AG04449 (cell line): ENCODE measurements around the gene USF2.

Source experiments
- CTCF ChIA-PET: fragments of 350-600 bp; formaldehyde crosslinking; extraction: SDS; loops from one replicate; lab custom pipeline; 2021; ENCODE audit warnings: antibody characterized with exemption; lab: Yijun Ruan, JAX
- POLR2A ChIA-PET: fragments of 400-600, 350-600 bp; formaldehyde crosslinking; extraction: SDS; loops from one replicate; lab custom pipeline; 2020; ENCODE audit warnings: antibody characterized with exemption, inconsistent platforms; lab: Yijun Ruan, JAX
- DNase-seq: peaks from one replicate; pipeline ENCODE4 v3.0.0-alpha.2; 2010; ENCODE audit warnings: low read depth, low spot score
- H3K4me3 ChIP-seq: 2 replicates; pipeline ENCODE4 v1.5.1; 2011; ENCODE audit warnings: low read depth, mild to moderate bottlenecking, control low read depth, low read length
- TF ChIP-seq, protein P1 (sequence below): IDR thresholded peaks from one replicate; pipeline ENCODE4 v1.5.1; 2011; ENCODE audit warnings: mild to moderate bottlenecking, moderate library complexity, low read length, control low read depth, inconsistent platforms; ENCODE audit not compliant: insufficient read depth; ENCODE audit errors: missing control alignments

The USF2 gene

DNA sequence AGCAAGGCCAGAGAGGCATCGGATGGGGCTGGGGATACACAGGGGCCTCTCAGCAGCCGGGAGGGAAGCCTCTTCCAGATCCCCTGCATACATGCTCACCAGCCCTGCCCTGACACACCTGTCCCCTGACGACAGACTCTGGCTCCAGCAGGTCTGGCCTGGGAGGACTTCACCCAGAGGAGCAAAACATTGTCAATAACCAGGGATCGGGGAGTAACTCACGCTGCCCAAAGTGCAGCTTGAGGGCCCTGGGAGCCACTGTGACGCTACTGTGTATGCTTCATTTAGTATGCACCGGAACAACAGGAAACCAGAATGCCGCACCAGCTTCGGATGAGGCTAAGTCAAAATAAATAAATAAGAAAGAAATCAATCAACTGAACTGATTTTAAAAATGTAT is 47.8 kb downstream of the USF2 start:
- TF ChIP-seq, protein P1, sequence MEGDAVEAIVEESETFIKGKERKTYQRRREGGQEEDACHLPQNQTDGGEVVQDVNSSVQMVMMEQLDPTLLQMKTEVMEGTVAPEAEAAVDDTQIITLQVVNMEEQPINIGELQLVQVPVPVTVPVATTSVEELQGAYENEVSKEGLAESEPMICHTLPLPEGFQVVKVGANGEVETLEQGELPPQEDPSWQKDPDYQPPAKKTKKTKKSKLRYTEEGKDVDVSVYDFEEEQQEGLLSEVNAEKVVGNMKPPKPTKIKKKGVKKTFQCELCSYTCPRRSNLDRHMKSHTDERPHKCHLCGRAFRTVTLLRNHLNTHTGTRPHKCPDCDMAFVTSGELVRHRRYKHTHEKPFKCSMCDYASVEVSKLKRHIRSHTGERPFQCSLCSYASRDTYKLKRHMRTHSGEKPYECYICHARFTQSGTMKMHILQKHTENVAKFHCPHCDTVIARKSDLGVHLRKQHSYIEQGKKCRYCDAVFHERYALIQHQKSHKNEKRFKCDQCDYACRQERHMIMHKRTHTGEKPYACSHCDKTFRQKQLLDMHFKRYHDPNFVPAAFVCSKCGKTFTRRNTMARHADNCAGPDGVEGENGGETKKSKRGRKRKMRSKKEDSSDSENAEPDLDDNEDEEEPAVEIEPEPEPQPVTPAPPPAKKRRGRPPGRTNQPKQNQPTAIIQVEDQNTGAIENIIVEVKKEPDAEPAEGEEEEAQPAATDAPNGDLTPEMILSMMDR, result no peak
- POLR2A ChIA-PET, result no interaction called here
- CTCF ChIA-PET, result no interaction called here
- H3K4me3 ChIP-seq, result no peak overlapping the region
- DNase-seq, result no peak

DNA sequence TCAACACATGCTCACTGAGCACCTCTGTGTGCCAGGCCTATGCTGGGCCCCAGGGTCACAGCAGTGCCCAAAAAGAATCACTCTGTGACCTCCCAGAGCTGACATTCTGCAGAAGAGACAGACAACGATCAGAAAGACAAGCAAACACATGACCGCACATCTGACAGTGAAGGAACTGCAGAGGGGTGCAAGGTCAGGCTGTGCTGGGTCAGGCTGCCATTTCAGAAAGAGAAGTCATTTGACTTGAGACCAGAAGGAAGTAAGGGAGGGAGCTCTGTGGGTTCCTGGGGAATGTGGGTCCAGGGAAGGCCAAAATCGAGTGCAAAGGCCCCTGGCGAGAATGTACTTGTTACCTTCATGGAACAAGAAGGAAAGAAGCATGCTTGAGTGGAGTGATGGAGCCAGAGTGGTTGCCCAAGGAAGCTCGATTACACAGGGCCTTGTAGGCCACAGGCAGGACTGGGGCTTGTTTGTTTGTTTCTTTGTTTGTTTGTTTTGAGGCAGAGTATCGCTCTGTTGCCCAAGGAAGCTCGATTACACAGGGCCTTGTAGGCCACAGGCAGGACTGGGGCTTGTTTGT is 48.8 kb downstream of the USF2 start:
- DNase-seq, result no peak
- TF ChIP-seq, protein P1, result no peak
- CTCF ChIA-PET, result no interaction called here
- no peak overlapping the region for H3K4me3 ChIP-seq
- POLR2A ChIA-PET, result no interaction called here

DNA sequence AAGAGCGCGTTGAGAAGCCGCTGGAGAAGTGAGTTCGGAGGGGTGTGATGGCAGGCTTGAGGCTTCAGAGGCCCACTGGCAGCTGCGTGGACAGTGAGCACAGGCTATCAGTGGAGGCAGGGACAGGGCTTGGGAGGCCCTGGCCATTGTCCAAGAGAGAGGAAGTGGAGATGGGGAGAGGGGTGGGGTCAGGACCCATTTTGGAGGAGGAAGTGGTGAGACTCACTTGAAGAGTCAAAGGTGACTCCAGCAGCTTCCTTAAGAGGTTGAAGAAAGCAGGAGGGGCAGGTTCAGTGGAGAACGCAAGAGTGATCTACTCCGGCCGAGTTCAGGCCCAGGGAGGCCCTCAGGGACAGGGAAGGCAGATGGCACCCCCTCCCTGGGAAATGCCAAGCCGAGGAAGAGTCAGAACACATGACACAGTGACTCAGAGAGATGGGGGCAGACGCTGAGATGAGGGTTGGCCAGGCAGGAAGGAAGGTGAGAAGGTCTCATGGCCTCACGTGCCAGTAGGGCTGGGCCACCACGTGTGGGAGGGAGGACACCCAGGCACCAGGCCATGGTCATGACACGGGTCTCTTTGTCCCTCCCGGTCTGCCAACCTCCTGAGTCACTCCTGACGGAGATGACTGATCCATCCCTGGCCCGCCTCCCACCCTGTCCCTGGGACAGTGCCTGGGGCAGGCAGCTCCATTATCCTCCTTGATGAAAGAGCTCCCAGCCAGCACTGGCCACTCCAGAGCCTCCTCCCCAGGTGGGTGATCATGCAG is 50.1 kb downstream of the USF2 start:
- no peak overlapping the region for H3K4me3 ChIP-seq
- DNase-seq, result no peak
- TF ChIP-seq, protein P1, result no peak
- ChIA-PET CTCF (no interaction called here), POLR2A (no interaction called here)

DNA sequence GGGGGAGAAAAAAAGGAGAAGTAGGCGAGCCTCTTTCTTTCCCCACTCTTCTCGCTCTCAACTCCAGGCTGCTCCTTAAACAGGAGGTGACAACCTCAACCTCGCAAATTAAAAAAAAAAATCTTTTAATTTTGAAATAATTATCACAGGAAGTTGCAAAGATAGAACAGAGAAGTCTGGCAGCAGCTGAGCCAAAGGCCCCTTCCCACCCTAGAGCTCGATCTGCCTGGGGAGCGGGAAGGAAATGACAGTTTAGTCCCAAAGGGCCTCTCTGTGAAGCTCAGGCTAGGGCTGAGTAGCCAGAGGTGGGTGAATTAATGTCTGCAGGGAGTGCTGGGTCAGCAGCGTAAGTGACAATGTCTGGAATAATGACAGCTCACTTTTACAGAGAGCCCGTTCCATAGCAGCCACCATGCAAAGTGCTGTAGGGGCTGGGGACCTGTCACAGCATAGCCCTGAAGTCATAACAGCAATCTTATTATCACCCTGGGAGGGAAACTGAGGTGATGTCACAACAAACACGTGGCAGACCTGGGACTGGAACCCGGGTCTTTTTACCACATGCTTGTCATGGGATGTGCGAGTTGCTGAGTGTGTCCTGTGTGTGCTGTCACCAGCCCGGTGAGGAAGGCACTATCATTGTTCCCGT is 51.4 kb downstream of the USF2 start:
- no peak overlapping the region for H3K4me3 ChIP-seq
- no peak for DNase-seq

DNA sequence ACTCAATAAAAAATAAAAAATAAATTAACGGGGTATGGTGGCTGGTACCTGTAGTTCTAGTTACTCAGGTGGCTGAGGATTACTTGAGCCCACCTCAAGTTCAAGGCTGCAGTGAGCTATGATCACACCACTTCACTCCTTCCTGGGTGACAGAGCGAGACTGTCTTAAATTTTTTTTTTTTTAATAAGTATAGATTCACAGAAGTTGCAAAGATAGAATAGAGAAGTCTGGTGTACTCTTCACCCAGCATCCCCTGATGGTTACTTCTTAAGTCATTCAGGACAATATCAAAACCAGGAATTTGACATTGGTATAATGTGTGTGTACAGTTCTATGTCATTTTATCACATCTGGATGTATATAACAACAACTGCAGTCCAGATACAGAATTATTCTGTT is 52.5 kb downstream of the USF2 start:
- H3K4me3 ChIP-seq, result no peak overlapping the region
- TF ChIP-seq, protein P1, result no peak
- no peak for DNase-seq
- ChIA-PET POLR2A (no interaction called here), CTCF (no interaction called here)

More for the DNA sequence above, 51.4 kb downstream of the USF2 start:
- CTCF ChIA-PET, result no interaction called here
- TF ChIP-seq, protein P1, result no peak
- POLR2A ChIA-PET, result no interaction called here

GRCh38 chr19:35322014-35322413 is 53.3 kb downstream of the USF2 start:
- no peak for DNase-seq
- CTCF ChIA-PET, result no interaction called here

More at GRCh38 chr19:35322014-35322413, 53.3 kb downstream of the USF2 start:
- POLR2A ChIA-PET, result no interaction called here
- no peak overlapping the region for H3K4me3 ChIP-seq
- TF ChIP-seq, protein P1, result no peak
